Fibroblast of skin of abdomen (primary cell): ENCODE measurements around the gene UHRF1.
A peak's percentile ranks its signal among the peaks of the same experiment; 100 is the strongest.
"Not testable (repeated sequence)": the region's sequence is repeated elsewhere in the genome, so short reads cannot be mapped to it uniquely, and the experiment has no call there.

Experiments used
- DNase-seq: peaks from one replicate; pipeline ENCODE4 v3.0.0-alpha.2; 2013

UHRF1 gene

GRCh38 chr19:4972509-4973230 is 63.4 kb downstream of the UHRF1 start:
- DNase-seq = peak; percentile 45

- no peak for DNase-seq
Observed at GRCh38 chr19:4974880-4975469, 65.7 kb downstream of the UHRF1 start.

- not testable (repeated sequence) for DNase-seq
Observed at GRCh38 chr19:4975601-4976000, 66.3 kb downstream of the UHRF1 start.

- peak; percentile 63 for DNase-seq
Observed at GRCh38 chr19:4976401-4977298, 67.3 kb downstream of the UHRF1 start.

GRCh38 chr19:4977299-4978174 is 68.2 kb downstream of the UHRF1 start:
- DNase-seq = peak; percentile 92

GRCh38 chr19:4979211-4979807 is 70.0 kb downstream of the UHRF1 start:
- no peak for DNase-seq

GRCh38 chr19:4980067-4980466 is 70.8 kb downstream of the UHRF1 start:
- peak; percentile 40 for DNase-seq

- no peak for DNase-seq
Observed at GRCh38 chr19:4980838-4981680, 71.8 kb downstream of the UHRF1 start.

- no peak for DNase-seq
Observed at GRCh38 chr19:4981681-4981958, 72.3 kb downstream of the UHRF1 start.

GRCh38 chr19:4983346-4984105 is 74.2 kb downstream of the UHRF1 start:
- no peak for DNase-seq

GRCh38 chr19:4984106-4984380 is 74.7 kb downstream of the UHRF1 start:
- DNase-seq = no peak

GRCh38 chr19:4984438-4984990 is 75.2 kb downstream of the UHRF1 start:
- DNase-seq = no peak

GRCh38 chr19:4985551-4985991 is 76.3 kb downstream of the UHRF1 start:
- no peak for DNase-seq

GRCh38 chr19:4986056-4986455 is 76.8 kb downstream of the UHRF1 start:
- no peak for DNase-seq

GRCh38 chr19:4986471-4986891 is 77.2 kb downstream of the UHRF1 start:
- DNase-seq = no peak

GRCh38 chr19:4987256-4987655 is 78.0 kb downstream of the UHRF1 start:
- peak; percentile 26 for DNase-seq

- no peak for DNase-seq
Observed at GRCh38 chr19:4987692-4988370, 78.5 kb downstream of the UHRF1 start.

- DNase-seq = peak; percentile 87
Observed at GRCh38 chr19:4988770-4989251, 79.5 kb downstream of the UHRF1 start.

GRCh38 chr19:4990306-4990705 is 81.0 kb downstream of the UHRF1 start:
- DNase-seq = no peak
